Rectal smooth muscle tissue (tissue), 1 donor: ENCODE data around the gene TNNC1.

ENCODE experiments used
- H3K27ac ChIP-seq: one replicate; pipeline ENCODE4 v1.7.0; 2013; ENCODE audit warnings: low read depth, low read length, inconsistent platforms
- H3K27me3 ChIP-seq: one replicate; pipeline ENCODE4 v1.7.0; 2013; ENCODE audit warnings: low read length; ENCODE audit not compliant: control insufficient read depth, insufficient read depth
- H3K36me3 ChIP-seq: one replicate; pipeline ENCODE4 v1.7.0; 2013; ENCODE audit warnings: low read length; ENCODE audit not compliant: control insufficient read depth, insufficient read depth
- H3K4me1 ChIP-seq: one replicate; pipeline ENCODE4 v1.7.0; 2013; ENCODE audit warnings: low read length; ENCODE audit not compliant: control insufficient read depth, insufficient read depth
- H3K4me3 ChIP-seq: one replicate; pipeline ENCODE4 v1.7.0; 2013; ENCODE audit warnings: low read length
- H3K9ac ChIP-seq: one replicate; pipeline ENCODE4 v1.7.0; 2013; ENCODE audit warnings: low read length

TNNC1 gene

DNA sequence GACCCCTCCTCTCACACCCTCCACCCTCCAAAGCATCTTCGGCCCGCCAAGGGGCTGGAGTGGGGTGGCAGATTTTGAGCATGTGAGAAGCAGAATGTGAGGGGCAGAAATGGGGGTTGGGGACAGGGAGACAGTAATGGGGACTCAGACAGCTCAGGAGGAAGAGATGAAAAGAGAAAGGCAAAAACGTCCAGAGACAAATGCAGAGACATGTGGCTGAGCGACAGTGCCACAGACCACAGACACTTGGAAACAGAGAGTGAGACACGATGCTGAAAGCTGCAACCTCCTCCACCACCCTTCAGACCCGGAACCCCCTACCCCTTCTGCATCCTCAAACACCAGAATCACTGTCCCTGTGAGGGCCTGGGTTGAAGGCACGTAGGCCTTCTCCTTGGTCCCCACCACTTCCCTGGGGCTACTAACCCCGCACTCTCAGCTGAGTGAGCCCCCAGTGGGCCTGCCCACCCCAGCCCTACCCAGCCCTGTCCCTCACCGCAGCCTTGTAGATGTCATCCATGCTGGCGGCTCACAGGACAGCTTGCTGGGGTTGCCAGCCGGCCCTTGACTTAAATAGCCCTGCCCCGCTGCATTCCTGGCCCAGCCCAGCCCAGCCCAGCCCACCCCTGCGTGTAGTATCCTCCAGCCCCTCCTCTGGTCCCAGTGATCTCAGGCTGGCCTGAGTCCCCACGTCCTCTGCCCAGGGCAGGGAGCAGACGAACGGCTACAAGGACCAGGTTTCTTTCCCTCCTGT is at the start of gene TNNC1:
TSS of gene TNNC1 (minus strand) at position 546 of the 754 bp plus-strand sequence. CDS start at position 520, 26 bp downstream.
- Histone ChIP-seq H3K36me3 (peaks cover 10% of the 10 kb centered on the region), H3K27ac (peak within 1 kb of the TSS; percentile 83), H3K4me1 (peaks cover 13% of the 10 kb centered on the region), H3K27me3 (no peaks in the 10 kb centered on the region), H3K4me3 (peak within 1 kb of the TSS; percentile 75), H3K9ac (peak within 1 kb of the TSS; percentile 56)

DNA sequence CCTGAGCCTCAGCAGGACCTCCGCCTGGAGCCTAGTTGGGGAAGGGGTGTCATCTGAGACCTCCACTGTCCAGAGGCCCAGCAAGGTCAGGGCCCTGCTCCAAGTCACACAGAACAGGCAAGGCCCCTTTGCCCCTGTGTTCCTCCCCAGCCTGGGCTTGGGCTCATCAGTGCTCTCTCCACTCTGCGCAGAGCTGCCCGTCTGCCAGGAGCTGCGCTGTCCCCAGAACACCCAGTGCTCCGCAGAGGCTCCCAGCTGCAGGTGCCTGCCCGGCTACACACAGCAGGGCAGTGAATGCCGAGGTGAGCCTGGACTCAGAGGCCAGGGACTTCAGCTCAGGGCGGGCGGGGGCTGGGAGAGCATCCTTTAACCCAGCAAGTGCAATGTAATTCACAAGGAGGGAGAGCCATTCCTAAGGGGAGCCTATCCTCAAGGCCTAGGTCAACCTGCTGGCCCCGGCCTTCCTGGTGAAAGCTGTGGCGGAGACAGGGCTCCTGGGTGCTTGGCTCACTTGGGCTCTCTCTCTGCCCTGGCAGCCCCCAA is 49.0 kb upstream of the TNNC1 start:
- no peaks in the 10 kb centered on the region for H3K36me3 ChIP-seq
- H3K4me1 ChIP-seq: no peaks in the 10 kb centered on the region
- H3K27me3 ChIP-seq: no peaks in the 10 kb centered on the region

DNA sequence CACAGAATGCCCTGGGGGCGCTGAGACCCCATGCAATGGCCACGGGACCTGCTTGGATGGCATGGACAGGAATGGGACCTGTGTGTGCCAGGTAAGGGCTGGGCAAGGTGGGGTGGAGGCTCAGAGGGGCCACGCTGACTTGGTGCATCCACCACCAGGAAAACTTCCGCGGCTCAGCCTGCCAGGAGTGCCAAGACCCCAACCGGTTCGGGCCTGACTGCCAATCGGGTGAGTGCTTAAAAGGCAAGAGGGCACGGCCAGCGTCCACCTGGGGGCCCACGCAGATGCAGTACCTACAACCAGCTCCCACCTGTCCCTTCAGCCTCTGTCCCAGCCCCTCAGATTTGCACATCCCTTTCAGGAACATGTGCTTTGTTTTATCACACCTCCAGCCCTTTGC is 48.2 kb upstream of the TNNC1 start:
- no peaks in the 10 kb centered on the region for H3K4me1 ChIP-seq
- H3K27me3 ChIP-seq: no peaks in the 10 kb centered on the region
- H3K4me3 ChIP-seq: no peak overlapping the region
- no peak overlapping the region for H3K9ac ChIP-seq
- H3K27ac ChIP-seq: no peak overlapping the region
- H3K36me3 ChIP-seq: no peaks in the 10 kb centered on the region

More for the DNA sequence above, 49.0 kb upstream of the TNNC1 start:
- H3K27ac ChIP-seq: no peak overlapping the region
- no peak overlapping the region for H3K4me3 ChIP-seq
- H3K9ac ChIP-seq: no peak overlapping the region

DNA sequence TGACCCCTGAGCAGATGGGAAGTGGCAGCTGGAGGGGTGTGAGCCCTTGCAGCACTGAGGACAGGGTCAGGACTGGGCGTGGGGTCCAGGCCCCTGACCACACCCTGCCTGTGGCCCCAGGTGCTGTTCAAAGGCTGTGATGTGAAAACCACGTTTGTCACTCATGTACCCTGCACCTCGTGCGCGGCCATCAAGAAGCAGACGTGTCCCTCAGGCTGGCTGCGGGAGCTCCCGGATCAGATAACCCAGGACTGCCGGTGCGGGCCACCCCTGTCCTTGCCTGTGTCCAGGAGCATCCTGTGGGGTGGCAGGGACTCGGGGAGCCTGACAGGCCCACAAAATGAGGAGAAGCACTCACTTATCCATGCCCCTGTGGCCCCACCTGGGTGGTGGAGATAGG is 47.2 kb upstream of the TNNC1 start:
- Histone ChIP-seq H3K36me3 (no peaks in the 10 kb centered on the region), H3K4me3 (no peak overlapping the region), H3K9ac (no peak overlapping the region), H3K4me1 (no peaks in the 10 kb centered on the region), H3K27ac (no peak overlapping the region), H3K27me3 (no peaks in the 10 kb centered on the region)

DNA sequence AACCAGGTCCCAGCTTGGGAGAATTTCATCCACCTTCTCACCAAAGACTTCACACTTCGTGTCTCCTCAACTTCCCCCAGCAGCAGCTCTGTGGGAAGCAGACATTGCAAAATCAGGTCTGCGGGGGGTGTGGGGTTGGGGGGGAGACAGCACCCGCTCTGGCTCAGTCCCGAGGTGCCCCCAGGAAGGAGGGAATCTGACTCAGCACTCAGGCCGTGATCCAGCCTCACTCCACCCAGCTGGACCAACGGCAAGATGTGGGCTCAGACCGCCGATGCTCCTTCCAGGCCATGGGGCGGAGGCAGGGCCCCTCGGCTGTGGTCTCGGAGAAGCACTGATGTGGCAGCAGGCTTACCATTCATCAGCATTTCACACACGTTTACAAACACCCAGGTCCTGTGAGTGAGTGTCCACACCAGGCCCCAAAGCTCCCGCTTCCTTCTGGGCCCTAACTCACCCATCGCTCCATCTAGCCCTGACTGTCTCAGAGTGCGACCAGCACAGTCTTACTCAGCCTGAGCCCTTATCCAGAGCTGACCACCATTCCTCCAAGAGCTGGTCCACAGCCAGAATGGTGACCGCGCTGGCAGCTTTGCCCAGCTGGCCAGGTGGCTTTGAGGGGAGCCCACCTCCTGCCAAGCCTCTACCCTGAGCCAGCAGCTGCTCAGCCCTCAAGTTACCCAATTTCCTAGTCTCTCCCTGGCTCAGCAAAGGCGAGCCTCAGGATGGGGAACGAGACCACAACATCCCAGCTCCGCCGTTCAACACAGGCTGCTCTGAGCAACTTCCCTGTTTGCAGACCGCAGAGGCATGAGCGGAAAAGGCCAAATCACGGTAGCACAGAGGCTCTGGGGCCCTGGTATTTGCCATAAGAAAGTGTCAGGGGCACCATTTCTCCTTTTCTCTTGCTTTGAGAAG is 44.6 kb upstream of the TNNC1 start:
- H3K27ac ChIP-seq: no peak overlapping the region
- no peaks in the 10 kb centered on the region for H3K27me3 ChIP-seq
- H3K36me3 ChIP-seq: no peaks in the 10 kb centered on the region
- no peak overlapping the region for H3K9ac ChIP-seq
- H3K4me3 ChIP-seq: no peak overlapping the region
- H3K4me1 ChIP-seq: no peaks in the 10 kb centered on the region

DNA sequence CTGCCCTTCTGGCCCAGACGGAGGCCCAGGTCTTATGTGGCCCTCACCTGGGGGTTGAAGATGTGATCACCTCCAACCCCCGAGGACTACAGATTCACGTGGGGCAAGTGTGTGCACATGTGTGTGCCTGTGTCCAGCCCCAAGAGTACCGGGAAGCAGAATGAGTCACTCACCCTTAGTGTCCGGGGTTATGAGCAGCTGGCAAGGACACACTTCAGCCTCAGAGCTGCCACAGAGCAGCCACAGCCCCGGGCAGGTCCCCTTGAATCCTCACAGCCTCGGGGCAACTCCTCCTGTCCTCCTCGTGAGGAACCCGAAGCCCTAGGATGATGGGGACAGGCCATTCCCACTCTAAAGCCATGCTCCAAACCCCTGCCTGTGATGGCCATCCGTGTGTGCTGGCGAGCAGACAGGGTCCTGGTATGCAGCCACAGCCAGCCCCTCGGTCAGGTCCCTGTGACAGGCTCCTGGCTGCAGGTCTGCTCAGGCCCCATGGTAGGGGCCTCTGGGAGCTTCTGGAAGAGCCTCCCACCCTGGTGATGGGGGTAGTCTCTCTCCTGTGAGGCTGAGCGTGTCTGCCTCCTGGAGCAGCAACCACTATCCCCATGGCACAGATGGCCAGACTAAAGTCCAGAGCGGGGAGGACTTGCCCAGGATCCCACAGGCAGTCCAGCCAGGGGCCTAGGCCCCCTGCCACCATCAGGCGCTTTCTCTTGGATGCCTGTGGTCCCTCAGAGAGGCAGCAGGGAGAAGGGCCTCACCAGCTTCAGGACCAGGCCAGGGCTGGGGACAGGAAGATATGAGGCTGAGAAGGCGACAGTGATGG is 42.1 kb upstream of the TNNC1 start:
- Histone ChIP-seq H3K9ac (peak overlapping the region; percentile 41), H3K4me1 (no peaks in the 10 kb centered on the region), H3K27ac (peak overlapping the region; percentile 55), H3K27me3 (no peaks in the 10 kb centered on the region), H3K4me3 (peak overlapping the region; percentile 57), H3K36me3 (peaks cover 15% of the 10 kb centered on the region)

DNA sequence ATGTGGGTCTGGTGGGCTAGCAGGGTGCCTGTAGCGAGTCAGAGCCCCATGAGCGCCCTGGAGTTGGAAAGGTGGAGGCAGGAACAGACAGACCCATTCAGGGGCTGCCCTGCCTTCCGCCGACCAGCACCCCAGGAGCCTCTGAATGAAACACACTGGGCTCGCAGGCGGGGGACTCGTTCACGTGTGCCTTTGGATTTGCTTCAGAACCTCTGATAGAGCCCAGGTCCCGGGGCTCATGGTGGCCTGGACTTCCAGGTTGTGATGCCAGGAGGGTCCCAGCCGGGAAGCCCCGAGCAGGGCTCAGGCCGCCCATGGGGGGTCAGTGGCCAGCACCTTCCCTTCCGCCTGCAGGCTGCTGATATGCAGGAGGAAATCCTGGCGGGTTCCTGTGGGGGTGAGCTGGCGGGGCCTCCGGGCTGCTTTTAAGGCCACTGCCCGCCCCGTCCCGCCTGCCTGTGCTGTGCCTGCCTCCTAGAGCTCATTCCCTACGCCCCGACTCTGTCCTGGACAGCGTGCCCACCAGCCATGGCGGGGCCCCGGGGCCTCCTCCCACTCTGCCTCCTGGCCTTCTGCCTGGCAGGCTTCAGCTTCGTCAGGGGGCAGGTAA is 41.1 kb upstream of the TNNC1 start, which contains the start of gene STAB1:
TSS of gene STAB1 (plus strand) at position 453 of the 610 bp plus-strand sequence. CDS start at position 529, 76 bp downstream.
- H3K9ac ChIP-seq: peak within 1 kb of the TSS; percentile 41
- H3K27ac ChIP-seq: peak within 1 kb of the TSS; percentile 55
- H3K27me3 ChIP-seq: no peaks in the 10 kb centered on the region
- peaks cover 24% of the 10 kb centered on the region for H3K36me3 ChIP-seq
- H3K4me1 ChIP-seq: no peaks in the 10 kb centered on the region
- peak within 1 kb of the TSS; percentile 57 for H3K4me3 ChIP-seq

DNA sequence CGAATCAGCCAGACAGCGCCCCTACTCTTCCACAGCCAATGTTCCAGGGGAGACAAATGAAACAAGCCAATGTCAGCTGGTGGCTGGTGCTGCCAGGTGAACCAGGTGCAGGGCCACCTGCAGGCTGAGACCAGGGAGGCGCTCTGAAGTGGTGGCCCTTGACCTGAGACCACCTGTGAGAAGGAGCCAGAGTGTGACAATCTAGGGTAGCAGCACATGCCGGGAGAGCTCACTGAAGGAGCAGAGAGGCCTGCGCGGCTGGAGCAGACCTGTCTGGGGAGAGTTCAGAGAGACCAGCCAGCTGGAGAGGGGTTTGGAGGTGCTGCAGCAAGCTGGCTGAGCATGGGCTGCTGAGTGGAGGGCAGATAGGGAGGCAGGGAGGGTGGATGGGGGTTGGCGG is 40.6 kb upstream of the TNNC1 start:
- H3K27ac ChIP-seq: no peak overlapping the region
- H3K27me3 ChIP-seq: no peaks in the 10 kb centered on the region
- no peaks in the 10 kb centered on the region for H3K4me1 ChIP-seq
- H3K4me3 ChIP-seq: peak overlapping the region; percentile 25
- no peak overlapping the region for H3K9ac ChIP-seq
- H3K36me3 ChIP-seq: peaks cover 28% of the 10 kb centered on the region

DNA sequence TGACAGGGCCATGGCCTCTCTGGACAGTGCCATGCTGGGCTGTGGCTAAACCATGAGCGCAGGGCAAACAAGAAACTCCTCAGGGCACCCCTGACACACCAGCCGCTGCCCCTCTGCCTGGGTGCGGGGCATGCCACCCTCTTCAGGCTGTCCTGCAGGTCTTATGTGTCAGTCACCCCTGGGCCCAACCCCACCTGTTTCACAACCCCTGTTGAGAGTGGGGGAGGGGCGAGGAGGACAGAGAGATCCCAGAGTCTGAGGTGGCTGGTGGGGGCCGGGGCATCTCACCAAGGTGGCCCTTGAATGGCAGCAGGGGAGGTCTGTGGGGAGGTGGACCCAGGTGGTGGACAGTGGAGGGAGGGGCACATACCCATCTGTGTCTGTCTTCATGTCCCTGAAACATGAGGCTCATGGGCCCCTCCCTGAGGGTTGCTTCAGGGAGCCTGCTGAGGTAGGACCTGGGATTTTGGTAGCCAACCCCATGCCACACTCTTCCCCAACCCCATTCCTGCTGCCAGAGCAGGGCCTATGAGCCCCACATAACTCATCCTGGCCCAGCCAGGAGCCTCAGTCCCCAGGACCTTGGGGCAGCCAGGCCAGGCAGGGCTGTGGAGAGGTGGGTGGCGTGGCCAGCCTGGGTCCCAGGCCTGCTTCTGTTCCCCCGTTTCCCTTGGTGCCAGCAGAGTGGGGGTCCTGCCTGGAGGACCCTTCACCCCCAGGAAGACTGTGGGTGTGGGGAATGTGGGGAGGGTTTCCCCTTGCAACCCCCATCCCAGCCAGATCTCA is 39.6 kb upstream of the TNNC1 start:
- H3K9ac ChIP-seq: no peak overlapping the region
- H3K27me3 ChIP-seq: no peaks in the 10 kb centered on the region
- H3K27ac ChIP-seq: no peak overlapping the region
- H3K4me1 ChIP-seq: no peaks in the 10 kb centered on the region
- H3K4me3 ChIP-seq: no peak overlapping the region
- H3K36me3 ChIP-seq: peaks cover 28% of the 10 kb centered on the region

DNA sequence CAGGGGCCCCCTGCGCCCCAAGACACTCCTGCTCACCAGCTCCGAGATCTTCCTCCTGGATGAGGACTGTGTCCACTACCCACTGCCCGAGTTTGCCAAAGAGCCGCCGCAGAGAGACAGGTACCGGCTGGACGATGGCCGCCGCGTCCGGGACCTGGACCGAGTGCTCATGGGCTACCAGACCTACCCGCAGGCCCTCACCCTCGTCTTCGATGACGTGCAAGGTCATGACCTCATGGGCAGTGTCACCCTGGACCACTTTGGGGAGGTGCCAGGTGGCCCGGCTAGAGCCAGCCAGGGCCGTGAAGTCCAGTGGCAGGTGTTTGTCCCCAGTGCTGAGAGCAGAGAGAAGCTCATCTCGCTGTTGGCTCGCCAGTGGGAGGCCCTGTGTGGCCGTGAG is 38.2 kb upstream of the TNNC1 start:
- no peak overlapping the region for H3K27ac ChIP-seq
- H3K4me1 ChIP-seq: no peaks in the 10 kb centered on the region
- H3K4me3 ChIP-seq: no peak overlapping the region
- H3K9ac ChIP-seq: no peak overlapping the region
- no peaks in the 10 kb centered on the region for H3K27me3 ChIP-seq
- H3K36me3 ChIP-seq: peaks cover 39% of the 10 kb centered on the region

DNA sequence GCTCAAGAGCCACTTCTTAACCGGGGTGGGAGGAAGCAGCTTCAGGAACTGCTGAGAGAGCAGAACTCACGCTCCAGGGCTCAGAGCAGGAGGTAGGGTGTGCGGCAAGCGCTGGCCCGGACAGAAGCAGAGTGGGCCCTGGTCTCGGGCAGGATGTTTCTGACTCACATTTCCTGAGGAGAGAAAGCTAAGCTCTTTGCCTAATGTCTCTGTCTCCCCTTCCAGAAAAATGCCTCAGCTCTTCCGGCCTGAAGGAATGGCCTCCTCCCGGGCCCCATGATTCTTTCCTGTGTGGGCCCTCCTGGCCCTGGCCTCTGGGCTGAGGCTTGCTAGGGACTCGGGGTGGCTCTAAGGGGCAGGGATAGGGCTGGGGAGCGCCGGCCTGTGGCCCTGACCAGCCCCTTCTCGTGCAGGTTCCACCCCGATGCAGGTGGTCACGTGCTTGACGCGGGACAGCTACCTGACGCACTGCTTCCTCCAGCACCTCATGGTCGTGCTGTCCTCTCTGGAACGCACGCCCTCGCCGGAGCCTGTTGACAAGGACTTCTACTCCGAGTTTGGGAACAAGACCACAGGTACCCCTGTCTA is 37.2 kb upstream of the TNNC1 start:
- H3K9ac ChIP-seq: no peak overlapping the region

More for the DNA sequence above, 37.2 kb upstream of the TNNC1 start:
- no peaks in the 10 kb centered on the region for H3K4me1 ChIP-seq
- peak overlapping the region; percentile 57 for H3K27ac ChIP-seq
- H3K4me3 ChIP-seq: no peak overlapping the region
- peaks cover 45% of the 10 kb centered on the region for H3K36me3 ChIP-seq
- H3K27me3 ChIP-seq: no peaks in the 10 kb centered on the region
